Naive B cell (primary cell): ENCODE data around the gene GAS2L2. TPM values are rescaled to one million over a fixed set of nuclear protein-coding genes. Genes with fewer than 3 reads are reported as not detected.
A peak's percentile ranks its signal among the peaks of the same experiment; 100 is the strongest.

Experiments used
- ATAC-seq, 2 donors: fragments of 150-1000 bp; cut with Tn5 transposase; 2 replicates each; pipeline ENCODE4 v1.10.0; 2021; ENCODE audit warnings: low read depth in 2 of 2, mild to moderate bottlenecking in 2 of 2, moderate library complexity in 2 of 2
- DNase-seq: peaks from one replicate; pipeline ENCODE4 v3.0.0; 2022
- H3K27ac Mint-ChIP-seq, 6 donors: one replicate each; pipeline ENCODE4 v1.8.0; 2020 to 2022; ENCODE audit warnings: mild to moderate bottlenecking in 6 of 6, mixed read lengths in 6 of 6, moderate library complexity in 5 of 6, inconsistent platforms in 2 of 6
- H3K27me3 Mint-ChIP-seq, 3 donors: one replicate each; pipeline ENCODE4 v1.8.0; 2021 to 2022; ENCODE audit warnings: mixed read lengths in 3 of 3, mild to moderate bottlenecking in 1 of 3
- H3K36me3 Mint-ChIP-seq, 2 donors: one replicate each; pipeline ENCODE4 v1.8.0; 2020 to 2022; ENCODE audit warnings: mixed read lengths in 2 of 2, inconsistent platforms in 1 of 2, mild to moderate bottlenecking in 1 of 2
- H3K4me1 Mint-ChIP-seq, 3 donors: one replicate each; pipeline ENCODE4 v1.8.0; 2020 to 2022; ENCODE audit warnings: mixed read lengths in 3 of 3, inconsistent platforms in 1 of 3, mild to moderate bottlenecking in 1 of 3, moderate library complexity in 1 of 3
- H3K4me3 Mint-ChIP-seq, 8 donors: one replicate each; pipeline ENCODE4 v1.8.0; 2020 to 2022; ENCODE audit warnings: mild to moderate bottlenecking in 8 of 8, mixed read lengths in 8 of 8, moderate library complexity in 8 of 8, inconsistent platforms in 2 of 8
- H3K9me3 Mint-ChIP-seq, 7 donors: one replicate each; pipeline ENCODE4 v1.8.0; 2020 to 2022; ENCODE audit warnings: mixed read lengths in 7 of 7, mild to moderate bottlenecking in 5 of 7, inconsistent platforms in 2 of 7, moderate library complexity in 1 of 7
- polyA plus RNA-seq, 6 donors: library from polyadenylated mRNA; unstranded; fragments of 300-500 nt; fragmentation: Illumina TruSeq; gene quantifications; one replicate each; pipeline ENCODE4 v1.2.3, GENCODE V29; 2021; ENCODE audit warnings: low read depth in 6 of 6

GAS2L2 gene
- polyA plus RNA-seq, 6 donors from 2014 or later = not detected

DNA sequence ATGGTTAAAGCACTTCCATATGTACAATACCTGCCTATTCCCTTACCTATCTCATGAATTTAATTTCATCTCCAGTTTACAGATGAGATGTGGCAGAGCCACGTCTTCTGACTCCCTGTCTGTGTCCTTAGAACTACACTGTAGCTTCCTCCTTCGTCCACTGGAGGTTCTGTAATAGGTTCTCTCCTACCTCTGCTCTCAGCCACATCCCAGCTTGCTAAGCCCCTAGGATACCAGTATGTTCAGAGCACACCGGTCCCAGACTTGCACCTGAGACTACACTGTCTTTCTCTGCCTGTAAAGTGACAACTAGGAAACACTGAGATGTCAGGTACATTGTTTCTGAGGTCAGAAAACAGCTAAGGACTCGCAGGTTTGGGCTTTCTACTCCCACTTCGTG, 25.4 kb downstream of the GAS2L2 start:
- H3K27ac Mint-ChIP-seq = no peak overlapping the region

DNA sequence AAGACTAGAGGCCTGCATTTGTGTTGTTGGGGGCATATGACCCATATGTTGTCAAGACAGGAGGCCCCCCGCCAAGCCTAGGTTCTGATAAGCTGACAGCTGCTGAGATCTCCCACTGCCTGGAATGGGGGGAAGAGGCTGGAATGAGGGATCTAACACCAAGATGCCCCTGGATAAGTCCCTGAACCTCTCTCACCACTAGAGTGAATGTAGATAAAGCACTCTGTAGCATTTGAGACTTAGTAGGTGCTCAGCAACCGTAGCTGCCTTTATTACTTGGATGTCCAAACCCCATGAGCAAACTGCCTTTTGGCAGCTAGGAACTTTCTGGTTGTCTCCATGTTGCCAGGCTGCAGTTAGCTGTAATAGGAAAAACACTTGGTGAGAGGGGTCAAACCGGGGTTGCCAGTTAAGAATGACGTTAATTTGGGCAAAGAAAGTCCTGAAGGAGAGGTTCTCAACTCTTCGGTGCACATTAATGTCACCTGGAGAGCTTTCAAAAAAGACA, 26.0 kb downstream of the GAS2L2 start:
- peaks cover 6 to 14% (median 12%) of the 10 kb centered on the region in 3 donors for H3K27me3 Mint-ChIP-seq
- H3K4me3 Mint-ChIP-seq = no peak overlapping the region
- DNase-seq = no peak
- no peak for ATAC-seq
- H3K4me1 Mint-ChIP-seq = peaks cover 12 to 25% (median 12%) of the 10 kb centered on the region in 3 donors
- H3K27ac Mint-ChIP-seq = no peak overlapping the region
- H3K9me3 Mint-ChIP-seq = no peaks in the 10 kb centered on the region
- H3K36me3 Mint-ChIP-seq = peaks cover 43 to 45% of the 10 kb centered on the region in 2 donors

More for the DNA sequence above, 25.4 kb downstream of the GAS2L2 start:
- no peak overlapping the region for H3K4me3 Mint-ChIP-seq
- H3K27me3 Mint-ChIP-seq = peaks cover 6 to 14% (median 12%) of the 10 kb centered on the region in 3 donors
- peaks cover 12 to 28% (median 12%) of the 10 kb centered on the region in 3 donors for H3K4me1 Mint-ChIP-seq
- H3K9me3 Mint-ChIP-seq = no peaks in the 10 kb centered on the region
- no peak for DNase-seq
- no peak for ATAC-seq
- H3K36me3 Mint-ChIP-seq = peaks cover 43 to 45% of the 10 kb centered on the region in 2 donors

DNA sequence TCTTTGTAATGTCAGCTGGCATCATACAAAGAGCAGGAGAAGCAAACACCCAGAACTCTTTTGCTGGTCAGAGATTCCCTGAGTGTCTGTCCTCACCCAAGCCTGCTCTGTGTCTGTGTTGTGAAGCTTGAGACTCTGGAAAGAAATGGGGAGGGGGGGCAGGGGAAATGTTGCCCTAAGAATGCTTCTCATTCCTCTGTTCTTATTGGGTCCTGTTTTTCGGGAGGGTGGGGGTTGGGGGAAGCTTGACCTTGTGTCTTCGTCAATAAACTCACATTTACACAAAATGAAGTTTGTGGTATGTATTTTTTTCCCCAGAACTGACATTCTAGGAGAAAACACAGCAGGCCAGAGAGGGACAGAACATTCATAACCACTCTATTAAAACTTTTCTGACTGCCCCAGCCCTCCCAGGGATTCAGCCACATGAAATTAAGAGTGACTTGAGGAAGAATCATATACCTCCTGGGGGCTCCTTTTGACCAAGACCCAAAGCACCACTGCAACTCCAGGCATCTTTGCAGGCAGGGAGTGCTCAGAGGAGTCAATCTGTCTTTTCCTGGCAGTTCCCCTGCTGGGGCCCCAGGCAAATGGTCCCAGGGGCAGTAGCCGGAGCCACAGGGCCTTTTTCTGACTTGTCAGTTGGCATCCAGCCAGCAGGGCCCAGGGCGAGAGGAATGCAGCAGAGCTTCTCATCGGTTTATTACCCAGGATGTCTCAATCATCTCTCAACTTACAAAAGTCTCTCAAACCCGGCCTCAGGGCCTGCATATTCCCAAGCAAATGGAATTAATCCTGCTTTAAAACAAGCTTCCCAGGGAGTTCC, 26.7 kb downstream of the GAS2L2 start:
- Mint-ChIP-seq H3K27ac (no peak overlapping the region), H3K36me3 (peaks cover 43 to 45% of the 10 kb centered on the region in 2 donors), H3K9me3 (no peaks in the 10 kb centered on the region), H3K4me3 (no peak overlapping the region), H3K27me3 (peaks cover 6 to 14% (median 12%) of the 10 kb centered on the region in 3 donors), H3K4me1 (peaks cover 12 to 23% (median 12%) of the 10 kb centered on the region in 3 donors)
- no peak for DNase-seq
- no peak for ATAC-seq

DNA sequence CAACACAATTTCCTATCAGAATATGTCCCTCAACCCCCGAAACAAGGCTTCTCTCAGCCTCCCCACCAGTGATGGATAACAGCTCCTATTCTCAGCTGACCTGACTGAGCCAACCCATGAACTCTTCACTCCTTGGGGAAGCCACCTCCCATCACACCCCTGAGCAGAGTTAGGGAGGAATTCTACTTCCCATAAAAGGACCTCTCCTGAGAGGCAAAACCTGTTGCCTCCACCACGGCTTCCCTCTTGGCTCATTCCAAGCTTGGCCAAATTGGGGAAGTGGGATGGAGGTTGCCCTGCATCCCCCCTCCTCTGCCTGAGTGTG, 27.3 kb downstream of the GAS2L2 start:
- Mint-ChIP-seq H3K9me3 (no peaks in the 10 kb centered on the region), H3K27me3 (peaks cover 5 to 8% (median 7%) of the 10 kb centered on the region in 3 donors), H3K4me3 (no peak overlapping the region), H3K36me3 (peaks cover 43 to 47% of the 10 kb centered on the region in 2 donors), H3K4me1 (peaks cover 6 to 17% (median 6%) of the 10 kb centered on the region in 3 donors), H3K27ac (no peak overlapping the region)
- DNase-seq (no peak), ATAC-seq (no peak)

DNA sequence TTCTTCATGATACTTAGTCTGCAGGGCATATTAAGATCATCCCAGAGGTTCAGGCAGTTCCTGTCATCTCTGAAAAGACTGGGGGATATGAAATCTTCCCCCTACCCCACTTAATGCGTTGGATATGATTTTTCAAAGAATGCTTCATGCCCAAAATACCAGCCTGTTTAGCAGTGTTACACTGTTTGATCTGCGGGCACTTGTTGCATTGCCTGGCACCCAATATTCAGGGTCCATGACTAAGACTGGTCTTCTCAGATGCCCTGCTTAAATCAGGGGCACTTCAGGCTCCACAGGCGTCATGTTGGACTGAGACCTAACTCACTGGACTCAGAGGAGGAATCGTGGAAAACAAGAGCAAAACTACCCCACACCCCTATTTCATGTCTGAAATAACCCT, 28.0 kb downstream of the GAS2L2 start:
- Mint-ChIP-seq H3K4me1 (peaks cover 0 to 10% (median 0%) of the 10 kb centered on the region in 3 donors), H3K27ac (peak overlapping the region in 1 of 6 donors; percentile 47), H3K9me3 (no peaks in the 10 kb centered on the region), H3K4me3 (no peak overlapping the region), H3K36me3 (peaks cover 43 to 45% of the 10 kb centered on the region in 2 donors), H3K27me3 (peaks cover 0 to 1% (median 0%) of the 10 kb centered on the region in 3 donors)
- ATAC-seq = no peak
- DNase-seq = no peak

DNA sequence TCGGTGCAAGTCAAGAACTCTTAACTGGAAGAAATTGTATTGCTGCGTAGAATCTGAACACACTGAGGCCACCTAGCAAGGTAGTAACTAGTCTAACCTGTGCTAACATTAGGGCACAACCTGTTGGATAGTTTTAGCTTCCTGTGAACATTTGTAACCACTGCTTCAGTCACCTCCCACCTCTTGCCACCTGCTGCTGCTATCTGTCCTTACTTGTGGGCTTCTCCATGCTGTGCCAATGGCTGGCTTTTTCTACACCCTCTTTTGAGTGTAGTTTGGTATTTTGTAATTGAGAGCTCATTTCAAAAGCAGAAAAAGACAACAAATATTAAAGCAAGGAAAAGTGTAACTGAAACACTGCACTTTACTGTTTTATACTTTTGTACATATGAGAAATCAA, 29.3 kb downstream of the GAS2L2 start:
- H3K27me3 Mint-ChIP-seq = no peaks in the 10 kb centered on the region
- ATAC-seq = no peak
- peaks cover 49 to 53% of the 10 kb centered on the region in 2 donors for H3K36me3 Mint-ChIP-seq
- H3K27ac Mint-ChIP-seq = no peak overlapping the region
- H3K9me3 Mint-ChIP-seq = no peaks in the 10 kb centered on the region
- no peak overlapping the region for H3K4me3 Mint-ChIP-seq
- H3K4me1 Mint-ChIP-seq = no peaks in the 10 kb centered on the region
- DNase-seq = no peak

DNA sequence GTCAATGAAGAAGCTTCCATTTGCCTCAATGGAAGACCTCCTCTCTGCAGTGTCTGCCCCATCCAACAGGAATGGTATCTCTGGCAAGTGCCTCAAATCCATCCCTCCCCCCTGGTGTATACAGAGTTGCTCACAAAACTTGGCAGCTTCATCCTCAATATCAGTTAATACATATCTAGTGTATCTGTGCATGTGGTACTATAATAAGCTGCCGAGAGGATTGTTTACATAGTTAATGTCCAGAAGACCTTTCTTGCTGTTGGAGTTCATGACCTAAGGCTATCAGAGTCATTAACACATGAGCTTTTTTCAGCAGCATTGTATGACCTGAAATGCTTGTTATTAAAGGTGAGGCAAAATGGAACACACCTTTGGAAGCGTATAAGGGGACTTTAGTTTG, 35.6 kb downstream of the GAS2L2 start:
- ATAC-seq (no peak), DNase-seq (no peak)
- Mint-ChIP-seq H3K4me1 (no peaks in the 10 kb centered on the region), H3K27ac (no peak overlapping the region), H3K9me3 (no peaks in the 10 kb centered on the region), H3K4me3 (no peak overlapping the region), H3K27me3 (no peaks in the 10 kb centered on the region), H3K36me3 (peaks cover 31 to 36% of the 10 kb centered on the region in 2 donors)

DNA sequence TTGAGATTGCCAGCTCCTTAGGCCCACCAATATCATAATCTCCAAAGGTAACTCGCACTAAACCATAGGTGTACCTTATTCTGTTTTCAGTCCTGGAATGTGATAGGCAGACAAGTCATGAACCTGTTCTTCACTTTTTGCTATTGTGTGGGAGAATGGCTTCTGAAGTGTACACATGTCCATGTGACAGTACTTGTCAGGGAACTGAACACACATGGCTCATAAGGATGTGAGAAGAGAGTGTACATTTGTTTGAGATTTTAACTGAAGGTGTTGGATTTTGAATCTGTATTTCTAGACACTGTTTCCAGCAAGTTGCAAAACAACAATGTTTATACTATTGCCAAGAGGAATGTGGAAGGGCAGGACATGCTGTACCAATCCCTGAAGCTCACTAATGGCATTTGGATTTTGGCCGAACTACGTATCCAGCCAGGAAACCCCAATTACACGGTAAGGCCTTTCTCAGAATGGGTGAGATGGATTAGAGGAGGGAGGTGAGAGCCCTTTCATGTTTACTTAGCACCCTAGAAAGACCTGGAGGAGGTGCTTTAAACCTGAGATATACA, 36.1 kb downstream of the GAS2L2 start:
- no peak for DNase-seq
- H3K27ac Mint-ChIP-seq = no peak overlapping the region
- H3K4me1 Mint-ChIP-seq = no peaks in the 10 kb centered on the region
- ATAC-seq = no peak
- H3K4me3 Mint-ChIP-seq = no peak overlapping the region
- no peaks in the 10 kb centered on the region for H3K27me3 Mint-ChIP-seq
- no peaks in the 10 kb centered on the region for H3K9me3 Mint-ChIP-seq
- H3K36me3 Mint-ChIP-seq = peaks cover 31 to 36% of the 10 kb centered on the region in 2 donors

DNA sequence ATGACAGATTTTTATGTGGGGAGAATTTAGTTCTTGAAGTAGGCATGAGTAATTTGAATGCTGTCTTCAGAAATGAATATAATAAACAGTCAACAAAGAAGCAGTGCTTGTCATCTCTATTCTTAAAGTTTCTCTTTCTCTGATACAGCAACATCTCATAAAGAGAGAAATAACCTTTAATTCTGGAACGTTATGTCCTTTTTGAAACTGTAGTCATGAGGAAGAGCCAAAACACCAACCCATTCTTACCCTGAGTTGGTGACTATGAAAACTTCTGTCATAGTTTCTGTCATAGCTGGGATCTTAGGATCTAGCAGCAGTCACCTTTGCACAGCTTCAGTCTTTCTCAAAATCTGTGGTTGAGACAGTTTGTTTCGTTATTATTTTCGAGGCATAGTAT, 36.9 kb downstream of the GAS2L2 start:
- Mint-ChIP-seq H3K4me3 (no peak overlapping the region), H3K27ac (no peak overlapping the region)

DNA sequence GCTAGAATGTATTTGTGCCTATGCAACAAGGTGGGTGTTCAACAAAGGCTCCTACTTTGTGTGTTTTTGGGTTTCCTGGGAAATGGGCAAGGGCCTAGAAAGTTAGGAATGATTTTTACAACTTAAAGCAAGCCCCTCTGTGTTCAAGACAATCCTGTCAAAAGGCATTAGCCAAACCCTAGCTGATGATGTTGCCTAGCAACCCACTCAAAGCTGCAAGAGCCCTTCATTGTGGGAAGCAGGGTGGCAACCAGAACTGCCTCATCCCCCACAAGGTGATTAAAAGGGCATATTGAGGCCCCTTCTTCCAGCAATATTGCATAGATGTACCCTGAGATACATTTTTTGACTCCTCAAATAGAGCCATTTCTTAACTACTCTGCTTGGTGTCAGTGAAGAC, 37.6 kb downstream of the GAS2L2 start:
- peaks cover 31 to 40% of the 10 kb centered on the region in 2 donors for H3K36me3 Mint-ChIP-seq
- H3K27ac Mint-ChIP-seq = no peak overlapping the region
- ATAC-seq (no peak), DNase-seq (no peak)
- peaks cover 0 to 1% (median 0%) of the 10 kb centered on the region in 3 donors for H3K4me1 Mint-ChIP-seq
- H3K9me3 Mint-ChIP-seq = no peaks in the 10 kb centered on the region
- H3K4me3 Mint-ChIP-seq = no peak overlapping the region
- no peaks in the 10 kb centered on the region for H3K27me3 Mint-ChIP-seq

More for the DNA sequence above, 36.9 kb downstream of the GAS2L2 start:
- H3K9me3 Mint-ChIP-seq = no peaks in the 10 kb centered on the region
- ATAC-seq = no peak
- H3K27me3 Mint-ChIP-seq = no peaks in the 10 kb centered on the region
- peaks cover 31 to 39% of the 10 kb centered on the region in 2 donors for H3K36me3 Mint-ChIP-seq
- no peak for DNase-seq
- no peaks in the 10 kb centered on the region for H3K4me1 Mint-ChIP-seq

DNA sequence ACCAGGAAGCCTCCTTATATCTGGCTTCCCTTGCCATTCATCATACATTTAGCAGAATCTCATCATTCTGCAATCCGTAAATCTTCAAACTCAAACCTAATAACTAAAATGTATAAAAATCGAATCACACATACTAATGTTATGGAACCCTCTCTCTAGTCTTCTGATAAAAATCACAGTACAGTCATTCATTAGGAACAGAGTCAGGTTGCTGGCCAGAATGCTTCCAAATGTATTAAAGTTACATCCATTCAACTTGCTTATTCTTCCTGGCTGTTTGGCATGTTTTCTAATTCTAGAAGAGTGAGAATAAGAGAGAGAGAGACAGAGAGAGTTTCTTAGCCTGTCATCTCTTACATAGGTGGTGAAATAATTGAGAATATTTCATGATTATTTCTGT, 38.1 kb downstream of the GAS2L2 start:
- H3K4me1 Mint-ChIP-seq = peaks cover 0 to 6% (median 0%) of the 10 kb centered on the region in 3 donors
- no peak for ATAC-seq

DNA sequence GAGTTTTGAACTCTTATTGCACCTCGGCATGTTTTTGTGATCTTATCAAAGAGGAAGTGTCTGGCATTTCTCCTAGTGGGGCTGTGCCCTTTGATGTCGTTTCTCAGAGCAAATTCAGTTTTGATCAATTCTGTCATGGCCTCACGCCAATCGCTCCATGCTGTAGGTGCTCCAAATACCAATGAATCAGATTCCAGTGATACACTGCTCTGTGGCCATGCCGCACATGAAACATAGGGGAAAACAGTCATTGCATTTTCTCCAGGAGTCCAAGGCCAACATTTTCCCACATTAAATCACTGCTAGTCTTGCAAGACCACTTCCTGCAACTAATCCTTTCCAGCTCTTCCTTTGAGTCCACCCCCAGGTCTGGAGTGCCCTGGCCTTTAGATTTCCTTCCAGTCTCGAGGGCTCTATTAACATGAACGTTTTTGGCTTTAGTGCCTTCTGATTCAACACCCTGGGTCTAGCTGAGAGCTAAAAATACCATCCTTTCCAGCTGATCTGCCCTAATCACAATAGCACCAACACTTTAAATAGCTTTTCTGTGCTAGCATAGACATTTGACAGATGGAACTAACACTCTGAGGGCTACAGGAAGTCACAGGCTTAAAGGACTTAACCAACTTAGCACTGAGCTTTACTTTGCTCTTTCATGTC, 39.8 kb downstream of the GAS2L2 start:
- DNase-seq (no peak), ATAC-seq (no peak)
- no peaks in the 10 kb centered on the region for H3K27me3 Mint-ChIP-seq
- H3K9me3 Mint-ChIP-seq = no peaks in the 10 kb centered on the region
- H3K4me1 Mint-ChIP-seq = peaks cover 12 to 22% (median 14%) of the 10 kb centered on the region in 3 donors
- H3K27ac Mint-ChIP-seq = no peak overlapping the region
- H3K36me3 Mint-ChIP-seq = peaks cover 27% of the 10 kb centered on the region in 2 donors
- no peak overlapping the region for H3K4me3 Mint-ChIP-seq

More for the DNA sequence above, 38.1 kb downstream of the GAS2L2 start:
- no peak for DNase-seq
- no peaks in the 10 kb centered on the region for H3K9me3 Mint-ChIP-seq
- H3K27ac Mint-ChIP-seq = no peak overlapping the region
- H3K36me3 Mint-ChIP-seq = peaks cover 35 to 41% of the 10 kb centered on the region in 2 donors
- H3K4me3 Mint-ChIP-seq = no peak overlapping the region
- no peaks in the 10 kb centered on the region for H3K27me3 Mint-ChIP-seq

DNA sequence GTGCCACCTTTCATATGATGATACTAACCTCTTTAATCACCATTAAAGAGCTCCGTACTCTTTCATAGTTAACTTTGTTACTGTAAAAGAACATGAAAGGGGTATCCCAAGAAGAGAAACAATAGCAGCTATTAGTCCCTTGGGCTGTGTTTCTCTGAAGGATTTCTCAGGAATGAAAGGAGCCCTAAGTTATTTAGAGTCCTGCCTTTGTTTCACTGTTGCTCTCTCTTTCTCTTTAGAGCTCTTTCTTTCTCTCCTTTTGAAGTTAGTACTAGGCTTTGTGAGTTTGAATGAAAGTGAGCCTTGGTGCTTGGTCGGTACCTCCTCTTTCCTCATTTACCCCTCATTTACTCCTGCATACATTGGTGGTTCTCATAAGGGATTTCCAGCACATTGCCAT, 42.1 kb downstream of the GAS2L2 start:
- no peak for DNase-seq
- peak overlapping the region in 1 of 6 donors; percentile 79 for H3K27ac Mint-ChIP-seq
- ATAC-seq = no peak
- no peaks in the 10 kb centered on the region for H3K27me3 Mint-ChIP-seq
- peaks cover 20 to 37% (median 28%) of the 10 kb centered on the region in 3 donors for H3K4me1 Mint-ChIP-seq
- peak overlapping the region in 2 of 8 donors; percentile 5 to 22 for H3K4me3 Mint-ChIP-seq
- peaks cover 8 to 12% of the 10 kb centered on the region in 2 donors for H3K36me3 Mint-ChIP-seq
- no peaks in the 10 kb centered on the region for H3K9me3 Mint-ChIP-seq
